Right lobe of liver (tissue), 6 donors: ENCODE measurements around the gene GYPE. TPM values are rescaled to one million over a fixed set of nuclear protein-coding genes. Genes with fewer than 3 reads are reported as not detected.
"Not testable (repeated sequence)": the region's sequence is repeated elsewhere in the genome, so short reads cannot be mapped to it uniquely, and the experiment has no call there.

Experiments used
- ATAC-seq, 4 donors: fragments of 200-7000 bp; cut with Tn5 transposase; one replicate each; pipeline ENCODE4 v1.9.1; 2020; ENCODE audit warnings: mild to moderate bottlenecking in 4 of 4, moderate library complexity in 4 of 4
- DNase-seq, 3 donors: peaks; one replicate each; pipeline ENCODE4 v3.0.0-alpha.2; 2020
- H3K27ac ChIP-seq, 3 donors: fragments of 200-600 bp; one replicate each; pipeline ENCODE4 v1.8.0; 2022
- H3K27me3 ChIP-seq, 2 donors: fragments of 200-600 bp; one replicate each; pipeline ENCODE4 v1.8.0; 2022
- H3K36me3 ChIP-seq, 4 donors: fragments of 200-600 bp; sonication (generic) in 1 of 4; one replicate each; pipeline versions ENCODE4 v1.5.1 to v1.8.0; 2017 to 2022; ENCODE audit warnings: control low read depth in 1 of 4
- H3K4me1 ChIP-seq, 4 donors: fragments of 200-600 bp; sonication (generic) in 1 of 4; one replicate each; pipeline versions ENCODE4 v1.5.1 to v1.8.0; 2017 to 2022; ENCODE audit warnings: control low read depth in 1 of 4
- H3K4me3 ChIP-seq, 3 donors: fragments of 200-600 bp; one replicate each; pipeline ENCODE4 v1.8.0; 2022
- H3K9me3 ChIP-seq, 4 donors: fragments of 200-600 bp; sonication (generic) in 1 of 4; one replicate each; pipeline versions ENCODE4 v1.5.1 to v1.8.0; 2017 to 2022; ENCODE audit warnings: control low read depth in 1 of 4
- CTCF ChIP-seq, 4 donors: fragments of 200-600 bp in 3 of 4; fragments of 450-650 bp in 1 of 4; IDR thresholded peaks; one replicate each; pipeline versions ENCODE4 v1.5.1 to v1.8.0; 2016 to 2022; ENCODE audit warnings: antibody characterized with exemption in 4 of 4, mild to moderate bottlenecking in 2 of 4
- POLR2A ChIP-seq: fragments of 450-650 bp; IDR thresholded peaks from one replicate; pipeline ENCODE4 v1.6.1; 2017; ENCODE audit warnings: antibody characterized with exemption, mild to moderate bottlenecking
- WGBS: methylation state at CpG from one replicate; pipeline ENCODE4 v1.1.6; 2018; ENCODE audit warnings: low coverage, low lambda C conversion rate; ENCODE audit not compliant: insufficient coverage; ENCODE audit errors: missing lambda C conversion rate; 5-methylcytosine and 5-hydroxymethylcytosine counted together
- intact Hi-C, 2 donors: fragments of 100-400 bp; cut with DNase I; formaldehyde crosslinking; loops; one replicate each; pipeline versions ENCODE4 v1.11.2 to v1.14.1; 2022
- long read RNA-seq: library from polyadenylated mRNA; unstranded; transcript quantifications from one replicate; pipeline ENCODE4 v2.0.0, GENCODE V29; 2019
- total RNA-seq, 6 experiments: library from RNA; depleted of rRNA in 2 of 6; stranded (reverse); fragments of >200 nt in 2 of 6; fragmentation: NEBNext Ultra II Directional in 3 of 6; extraction: Animal tissue kit (Norgen Biotek cat#: 25700) in 3 of 6; gene quantifications; one replicate each; pipeline versions ENCODE4 v1.1.0 to v1.2.4, GENCODE V29; 2016 to 2023
- donor health status: DM: no; HTN: yes; CAD: no.
- donor health status: DM: no; HTN: no; CAD: no.
- donor health status: DM: no; HTN: no; CAD: no.
- donor health status: DM: no; HTN: yes; CAD: no.
- donor health status: DM: no; HTN: yes; CAD: no.

GYPE gene
- 1 to 10 TPM in 1 of 6 experiments, not detected in 5; 1.4 TPM for total RNA-seq
- long read RNA-seq: 0 reads

DNA sequence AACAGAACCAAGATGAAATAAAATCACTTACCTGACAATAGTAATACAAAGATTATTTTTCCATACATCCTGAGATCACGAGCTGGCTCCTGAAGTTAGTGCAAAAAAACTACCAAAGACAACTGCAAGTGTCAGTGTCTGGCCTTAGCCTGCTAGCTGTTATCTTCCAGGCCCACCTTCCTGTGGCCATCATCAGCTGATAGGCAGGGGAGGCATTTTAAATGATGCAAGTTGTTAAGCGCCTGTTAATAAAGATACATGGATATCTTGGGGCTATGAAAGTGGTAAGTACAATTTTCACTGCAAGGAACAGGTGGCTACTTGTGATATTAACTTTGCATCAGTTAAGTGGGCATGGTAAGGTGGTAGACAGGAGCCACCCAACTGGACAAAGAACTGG, at the start of gene GYPE:
GYPE (minus strand) TSS at position 120 of the 400 bp plus-strand sequence; CDS start at position 68, 52 bp downstream.
- WGBS: 75% methylated on average over 2 of the region's 2 CpGs
- intact Hi-C loops, H3K27ac ChIP-seq, H3K4me3 ChIP-seq, H3K9me3 ChIP-seq, H3K4me1 ChIP-seq, H3K27me3 ChIP-seq, ATAC-seq, H3K36me3 ChIP-seq, DNase-seq: not testable (repeated sequence)

DNA sequence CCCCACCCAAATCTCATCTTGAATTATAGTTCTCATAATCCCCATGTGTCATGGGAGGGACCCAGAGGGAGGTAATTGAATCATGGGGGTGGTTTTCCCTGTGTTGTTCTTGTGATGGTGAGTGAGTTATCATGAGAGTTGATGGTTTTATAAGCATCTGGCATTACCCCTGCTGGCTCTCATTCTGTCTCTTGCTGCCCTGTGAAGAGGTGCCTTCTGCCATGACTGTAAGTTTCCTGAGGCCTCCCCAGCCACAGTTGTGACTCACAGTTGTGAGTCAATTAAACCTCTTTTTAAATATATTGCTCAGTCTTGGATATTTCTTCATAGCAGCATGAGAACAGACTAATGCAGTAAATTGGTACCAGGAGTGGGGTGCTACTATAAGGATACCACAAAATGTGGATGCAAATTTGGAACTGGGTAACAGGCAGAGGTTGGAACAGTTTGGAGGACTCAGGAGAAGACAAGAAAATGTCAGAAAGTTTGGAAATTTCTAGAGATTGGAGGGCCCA, 46.2 kb upstream of the GYPE start:
- ATAC-seq, H3K4me3 ChIP-seq, H3K36me3 ChIP-seq, H3K27ac ChIP-seq, H3K4me1 ChIP-seq, H3K9me3 ChIP-seq, DNase-seq, H3K27me3 ChIP-seq, intact Hi-C loops: not testable (repeated sequence)

DNA sequence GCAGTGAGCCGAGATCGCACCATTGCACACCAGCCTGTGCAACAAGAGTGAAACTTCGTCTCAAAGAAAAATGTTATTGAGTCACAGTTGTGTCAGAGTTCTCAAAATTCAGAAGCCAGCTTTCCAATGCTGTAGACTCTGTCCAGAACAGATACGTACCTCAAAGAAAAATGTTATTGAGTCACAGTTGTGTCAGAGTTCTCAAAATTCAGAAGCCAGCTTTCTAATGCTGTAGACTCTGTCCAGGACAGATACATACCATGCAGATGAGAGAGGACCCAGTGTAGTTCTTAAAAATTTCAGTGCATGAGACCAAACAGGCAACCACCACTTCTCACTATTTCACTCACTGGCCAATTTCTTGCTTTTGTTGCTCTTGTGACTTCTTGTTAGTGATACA, 45.6 kb upstream of the GYPE start:
- H3K9me3 ChIP-seq, H3K4me1 ChIP-seq, ATAC-seq, DNase-seq, H3K4me3 ChIP-seq, H3K36me3 ChIP-seq, H3K27me3 ChIP-seq, intact Hi-C loops, H3K27ac ChIP-seq: not testable (repeated sequence)
- WGBS: 65% methylated on average over 2 of the region's 4 CpGs

- H3K4me3 ChIP-seq, H3K4me1 ChIP-seq, H3K27ac ChIP-seq, H3K27me3 ChIP-seq, intact Hi-C loops, ATAC-seq, H3K9me3 ChIP-seq, DNase-seq, H3K36me3 ChIP-seq: not testable (repeated sequence)
- no CpG with 5 or more reads among the region's 1 CpG for WGBS
These were observed 44.8 kb upstream of the GYPE start for GRCh38 chr4:143950185-143950584.

DNA sequence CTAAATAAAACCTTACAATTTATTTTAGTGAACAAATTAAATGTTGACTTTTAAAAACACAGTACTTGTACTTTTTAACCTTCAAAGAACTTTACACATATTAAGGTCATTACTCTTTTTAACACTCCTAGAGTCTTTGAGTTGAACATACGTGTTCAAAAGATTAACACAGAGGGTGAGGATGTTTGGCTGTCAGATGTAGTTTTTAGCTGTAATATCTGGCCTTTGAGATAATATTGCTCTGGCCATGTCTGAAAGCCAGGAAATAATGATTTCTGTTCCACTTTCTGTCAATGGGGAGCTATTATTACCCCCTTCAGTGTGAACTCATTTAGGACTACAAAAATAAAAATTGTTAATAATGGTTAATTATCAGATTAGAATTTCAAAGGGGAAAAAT, 42.1 kb upstream of the GYPE start:
- H3K27me3 ChIP-seq, H3K9me3 ChIP-seq, ATAC-seq, DNase-seq, H3K36me3 ChIP-seq, intact Hi-C loops, H3K4me1 ChIP-seq, H3K27ac ChIP-seq, H3K4me3 ChIP-seq: not testable (repeated sequence)
- 20% methylated on average over 1 of the region's 1 CpG for WGBS

DNA sequence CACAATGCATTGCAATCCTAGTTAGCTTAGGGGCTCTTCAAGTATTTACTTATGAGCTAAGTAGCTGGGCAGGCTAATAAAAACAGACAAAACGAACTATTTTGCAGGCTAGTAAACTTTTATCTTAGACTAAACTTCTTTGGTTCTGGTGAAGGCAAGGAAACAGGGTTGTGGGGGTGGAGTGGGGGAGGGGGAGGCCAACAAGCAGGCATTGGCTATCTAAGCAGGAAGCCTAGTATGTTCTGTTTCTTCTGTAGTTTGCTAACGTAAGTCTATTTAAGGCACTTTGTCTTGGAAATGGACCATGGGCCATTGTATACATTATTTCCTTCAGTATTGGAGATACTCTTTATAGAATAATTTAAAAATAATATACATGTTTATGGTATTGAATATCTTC, 35.3 kb upstream of the GYPE start:
- H3K4me3 ChIP-seq, H3K27ac ChIP-seq, H3K9me3 ChIP-seq, DNase-seq, ATAC-seq, H3K4me1 ChIP-seq, intact Hi-C loops, H3K36me3 ChIP-seq, H3K27me3 ChIP-seq: not testable (repeated sequence)
- WGBS: 58% methylated on average over 2 of the region's 2 CpGs

GRCh38 chr4:143939528-143939927, 34.2 kb upstream of the GYPE start:
- Histone ChIP-seq H3K27ac (no peak overlapping the region), H3K36me3 (no peaks in the 10 kb centered on the region), H3K4me1 (no peaks in the 10 kb centered on the region), H3K27me3 (no peaks in the 10 kb centered on the region), H3K4me3 (no peak overlapping the region), H3K9me3 (no peaks in the 10 kb centered on the region)
- no peak for ATAC-seq
- WGBS: 84% methylated on average over 2 of the region's 2 CpGs
- no peak for DNase-seq
- intact Hi-C loops: no loop called here
- TF ChIP-seq POLR2A (no peak), CTCF (IDR thresholded peaks at IDR 0.05) (no peak)

DNA sequence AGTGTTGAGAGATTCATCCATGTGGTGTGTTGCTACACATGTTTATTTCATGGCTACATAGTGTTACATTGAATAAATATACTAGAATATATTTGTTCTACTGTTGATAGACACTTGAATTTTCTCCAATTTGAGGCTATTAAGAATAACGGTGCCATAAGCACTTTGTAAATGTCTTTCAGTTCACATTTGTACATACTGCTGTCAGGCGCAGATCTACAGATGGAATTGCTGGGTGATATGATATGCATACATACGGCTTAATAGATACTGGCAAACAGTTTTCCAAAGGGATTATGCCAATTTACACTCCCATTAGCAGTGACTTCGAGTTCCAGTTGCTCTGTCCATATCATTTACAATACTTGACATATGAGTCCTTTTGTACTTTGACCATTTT, 33.5 kb upstream of the GYPE start:
- H3K4me3 ChIP-seq, H3K27ac ChIP-seq, H3K9me3 ChIP-seq, intact Hi-C loops, ATAC-seq, H3K27me3 ChIP-seq, DNase-seq, H3K4me1 ChIP-seq, H3K36me3 ChIP-seq: not testable (repeated sequence)
- WGBS: 73% methylated on average over 4 of the region's 4 CpGs
